Central memory CD8-positive, alpha-beta T cell (primary cell): Measurements from ENCODE around the gene EPHB4.
A peak's percentile ranks its signal among the peaks of the same experiment; 100 is the strongest.

Experiments used
- ATAC-seq: fragments of 150-1000 bp; cut with Tn5 transposase; replicated peaks from 2 replicates; pipeline ENCODE4 v1.10.0; 2022; ENCODE audit warnings: mild to moderate bottlenecking, moderate FRiP score, moderate number of reproducible peaks; ENCODE audit not compliant: poor library complexity, severe bottlenecking; ENCODE audit errors: extremely low read depth
- DNase-seq, 2 donors: peaks; one replicate each; pipeline ENCODE4 v3.0.0; 2021; ENCODE audit warnings: low spot score in 2 of 2
- H3K27ac Mint-ChIP-seq: one replicate; pipeline ENCODE4 v1.8.0; 2022; ENCODE audit warnings: low read depth, mild to moderate bottlenecking, moderate library complexity, mixed read lengths
- H3K27me3 Mint-ChIP-seq: one replicate; pipeline ENCODE4 v1.8.0; 2022; ENCODE audit warnings: mixed read lengths
- H3K36me3 Mint-ChIP-seq: one replicate; pipeline ENCODE4 v1.8.0; 2022; ENCODE audit warnings: mild to moderate bottlenecking, moderate library complexity, mixed read lengths; ENCODE audit not compliant: insufficient read depth
- H3K4me1 Mint-ChIP-seq: one replicate; pipeline ENCODE4 v1.8.0; 2022; ENCODE audit warnings: mixed read lengths
- H3K4me3 Mint-ChIP-seq: one replicate; pipeline ENCODE4 v1.8.0; 2022; ENCODE audit warnings: mild to moderate bottlenecking, moderate library complexity, mixed read lengths
- H3K9me3 Mint-ChIP-seq: one replicate; pipeline ENCODE4 v1.8.0; 2022; ENCODE audit warnings: mixed read lengths

Gene EPHB4

GRCh38 chr7:100827330-100828226 lies at the start of gene EPHB4:
EPHB4 (minus strand) TSS chr7:100827523; CDS start chr7:100827030, 493 bp downstream.
- ATAC-seq: peak; percentile 10
- no peak within 1 kb of the TSS for H3K27ac Mint-ChIP-seq
- peaks cover 18% of the 10 kb centered on the region for H3K4me1 Mint-ChIP-seq
- no peaks in the 10 kb centered on the region for H3K36me3 Mint-ChIP-seq
- DNase-seq: no peak
- no peaks in the 10 kb centered on the region for H3K9me3 Mint-ChIP-seq
- peak within 1 kb of the TSS; percentile 72 for H3K4me3 Mint-ChIP-seq
- peaks cover 88% of the 10 kb centered on the region for H3K27me3 Mint-ChIP-seq

- H3K27ac Mint-ChIP-seq: peak overlapping the region; percentile 98
- H3K4me3 Mint-ChIP-seq: peak overlapping the region; percentile 99
- DNase-seq (no peak), ATAC-seq (peak; percentile 26)
- H3K27me3 Mint-ChIP-seq: no peaks in the 10 kb centered on the region
- peaks cover 46% of the 10 kb centered on the region for H3K36me3 Mint-ChIP-seq
- H3K9me3 Mint-ChIP-seq: no peaks in the 10 kb centered on the region
- H3K4me1 Mint-ChIP-seq: peaks cover 51% of the 10 kb centered on the region
These were observed 48.0 kb upstream of the EPHB4 start for GRCh38 chr7:100875356-100875751.

- Mint-ChIP-seq H3K36me3 (peaks cover 43% of the 10 kb centered on the region), H3K27ac (peak within 1 kb of the TSS; percentile 98), H3K27me3 (no peaks in the 10 kb centered on the region), H3K9me3 (no peaks in the 10 kb centered on the region), H3K4me1 (peaks cover 45% of the 10 kb centered on the region), H3K4me3 (peak within 1 kb of the TSS; percentile 99)
- ATAC-seq (peak; percentile 94), DNase-seq (peak; percentile 96 to 98)
These were observed 47.4 kb upstream of the EPHB4 start, which contains the start of gene SRRT for GRCh38 chr7:100874577-100875355. SRRT (plus strand) TSS chr7:100875103; CDS start chr7:100875591, 488 bp downstream.

- Mint-ChIP-seq H3K27me3 (no peaks in the 10 kb centered on the region), H3K27ac (peak overlapping the region; percentile 98), H3K4me1 (peaks cover 40% of the 10 kb centered on the region), H3K9me3 (no peaks in the 10 kb centered on the region), H3K4me3 (peak overlapping the region; percentile 99), H3K36me3 (peaks cover 39% of the 10 kb centered on the region)
- no peak for DNase-seq
- peak; percentile 1 for ATAC-seq
These were observed 46.9 kb upstream of the EPHB4 start for GRCh38 chr7:100874300-100874576.

- Mint-ChIP-seq H3K4me1 (peaks cover 37% of the 10 kb centered on the region), H3K27ac (peak overlapping the region; percentile 98), H3K9me3 (no peaks in the 10 kb centered on the region), H3K36me3 (peaks cover 38% of the 10 kb centered on the region), H3K27me3 (no peaks in the 10 kb centered on the region), H3K4me3 (peak overlapping the region; percentile 99)
- DNase-seq (no peak), ATAC-seq (no peak)
These were observed 46.4 kb upstream of the EPHB4 start for GRCh38 chr7:100873599-100874299.

- no peaks in the 10 kb centered on the region for H3K27me3 Mint-ChIP-seq
- peak overlapping the region; percentile 73 for H3K4me3 Mint-ChIP-seq
- peaks cover 9% of the 10 kb centered on the region for H3K4me1 Mint-ChIP-seq
- H3K36me3 Mint-ChIP-seq: peaks cover 29% of the 10 kb centered on the region
- ATAC-seq: no peak
- no peak overlapping the region for H3K27ac Mint-ChIP-seq
- no peak for DNase-seq
- H3K9me3 Mint-ChIP-seq: no peaks in the 10 kb centered on the region
These were observed 40.6 kb upstream of the EPHB4 start for GRCh38 chr7:100867776-100868485.

- Mint-ChIP-seq H3K27ac (peak within 1 kb of the TSS; percentile 55), H3K4me1 (peaks cover 9% of the 10 kb centered on the region), H3K36me3 (peaks cover 33% of the 10 kb centered on the region), H3K9me3 (no peaks in the 10 kb centered on the region), H3K27me3 (no peaks in the 10 kb centered on the region), H3K4me3 (peak within 1 kb of the TSS; percentile 73)
- ATAC-seq (peak; percentile 58), DNase-seq (no peak)
These were observed 39.9 kb upstream of the EPHB4 start, which contains the start of gene TRIP6 for GRCh38 chr7:100867040-100867775. TRIP6 (plus strand) TSS chr7:100867387; CDS start chr7:100867498, 111 bp downstream.

GRCh38 chr7:100866729-100867039 lies 39.4 kb upstream of the EPHB4 start:
- no peak for DNase-seq
- H3K9me3 Mint-ChIP-seq: no peaks in the 10 kb centered on the region
- no peaks in the 10 kb centered on the region for H3K27me3 Mint-ChIP-seq
- peak overlapping the region; percentile 73 for H3K4me3 Mint-ChIP-seq
- no peak for ATAC-seq
- peak overlapping the region; percentile 55 for H3K27ac Mint-ChIP-seq
- peaks cover 9% of the 10 kb centered on the region for H3K4me1 Mint-ChIP-seq
- peaks cover 35% of the 10 kb centered on the region for H3K36me3 Mint-ChIP-seq

- DNase-seq: no peak
- Mint-ChIP-seq H3K36me3 (peaks cover 35% of the 10 kb centered on the region), H3K9me3 (no peaks in the 10 kb centered on the region), H3K4me3 (peak overlapping the region; percentile 73), H3K4me1 (peaks cover 9% of the 10 kb centered on the region), H3K27ac (peak overlapping the region; percentile 55), H3K27me3 (no peaks in the 10 kb centered on the region)
- peak; percentile 20 for ATAC-seq
These were observed 38.8 kb upstream of the EPHB4 start for GRCh38 chr7:100865938-100866728.

- Mint-ChIP-seq H3K36me3 (peaks cover 37% of the 10 kb centered on the region), H3K9me3 (no peaks in the 10 kb centered on the region), H3K27ac (no peak overlapping the region), H3K27me3 (no peaks in the 10 kb centered on the region), H3K4me1 (peaks cover 9% of the 10 kb centered on the region), H3K4me3 (no peak overlapping the region)
- no peak for ATAC-seq
- no peak for DNase-seq
These were observed 38.1 kb upstream of the EPHB4 start for GRCh38 chr7:100865372-100865911.
